NCI-H2196 treated with DMSO at 0.1 percent for 48 hours (cell line): ENCODE data around the gene ADAMTS17.

Source experiments
- DNase-seq: peaks from one replicate; lab custom pipeline; 2025; ENCODE audit not compliant: unreplicated experiment; lab: John Stamatoyannopoulos, UW

ADAMTS17 gene

DNA sequence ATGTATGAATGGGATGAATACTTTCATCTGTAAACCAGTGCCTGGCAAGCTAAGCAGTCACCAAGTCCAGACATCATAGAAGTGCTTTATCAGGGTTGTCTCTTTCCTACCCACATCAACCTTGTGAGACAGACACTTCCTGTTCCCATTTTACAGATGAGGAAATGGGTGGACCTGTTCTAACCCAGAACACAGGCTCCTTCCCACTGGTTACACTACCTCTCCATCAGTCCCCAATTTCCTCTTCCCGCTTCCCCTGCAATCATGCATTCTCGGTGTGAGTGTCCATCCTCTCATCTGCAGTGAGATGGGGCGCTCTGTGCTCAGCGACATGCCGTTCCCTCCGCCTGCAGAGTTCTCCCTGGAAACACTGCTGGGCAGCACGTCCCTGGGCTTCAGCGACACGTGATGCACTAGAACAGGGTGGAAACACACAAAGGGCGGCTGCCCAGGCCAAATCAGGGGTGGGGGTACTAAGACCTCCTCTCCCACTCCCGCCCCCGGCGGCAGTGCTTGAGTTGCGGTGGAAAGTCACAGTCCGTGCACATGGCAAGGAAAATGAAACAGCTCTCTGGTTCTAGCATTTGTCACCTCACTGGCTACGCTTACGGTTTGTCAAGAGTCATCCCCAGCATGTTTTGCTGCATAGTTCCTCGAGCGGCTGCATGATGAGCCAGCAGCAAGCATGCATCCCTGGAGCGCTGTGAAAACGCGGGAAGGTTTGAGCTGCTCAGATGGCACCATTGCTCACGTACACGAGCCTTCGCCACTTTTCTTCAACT lies 201.1 kb downstream of the ADAMTS17 start:
- DNase-seq: no peak

DNA sequence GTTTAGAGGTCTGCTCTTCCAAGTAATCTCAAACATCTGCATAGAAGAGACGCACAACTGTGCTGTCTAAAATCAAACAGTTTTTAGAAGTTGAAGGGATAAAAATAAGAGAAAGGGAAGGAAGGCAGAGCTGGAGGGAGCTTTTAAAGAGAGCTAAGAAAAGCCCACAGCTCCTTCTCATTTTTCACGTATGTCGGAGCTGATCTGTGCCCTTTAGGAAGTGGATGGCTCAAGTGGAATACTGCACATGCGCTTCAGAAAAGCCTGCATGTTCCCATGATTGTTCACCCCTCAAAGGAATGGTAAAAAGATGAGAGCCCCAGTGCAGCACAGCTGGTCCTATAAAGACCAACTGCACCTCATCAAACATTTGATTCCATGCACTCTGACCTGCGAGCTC lies 207.2 kb downstream of the ADAMTS17 start:
- no peak for DNase-seq

DNA sequence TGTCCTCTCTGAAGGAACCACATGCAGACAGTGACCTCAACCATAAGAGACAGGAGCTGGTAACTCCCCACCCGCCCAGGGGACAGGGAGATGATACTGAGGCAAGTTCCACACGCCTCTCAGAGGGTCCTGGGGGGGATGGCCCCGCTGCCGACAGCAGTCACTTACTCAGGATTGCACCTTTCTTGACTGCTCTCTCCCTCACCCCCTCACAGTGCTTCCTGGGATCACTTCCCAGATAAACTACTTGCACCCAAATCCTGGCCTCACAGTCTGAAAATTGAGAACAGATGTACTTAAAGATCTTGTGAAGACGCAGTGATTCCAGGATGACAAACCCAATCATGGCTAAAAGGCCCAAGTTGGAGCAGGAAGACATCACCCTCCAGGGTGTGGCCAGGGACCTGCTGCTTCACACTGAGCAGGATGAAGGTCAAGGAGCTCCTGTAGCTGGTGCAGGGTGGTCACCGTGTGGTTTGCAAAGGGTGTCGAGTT lies 207.6 kb downstream of the ADAMTS17 start:
- no peak for DNase-seq

DNA sequence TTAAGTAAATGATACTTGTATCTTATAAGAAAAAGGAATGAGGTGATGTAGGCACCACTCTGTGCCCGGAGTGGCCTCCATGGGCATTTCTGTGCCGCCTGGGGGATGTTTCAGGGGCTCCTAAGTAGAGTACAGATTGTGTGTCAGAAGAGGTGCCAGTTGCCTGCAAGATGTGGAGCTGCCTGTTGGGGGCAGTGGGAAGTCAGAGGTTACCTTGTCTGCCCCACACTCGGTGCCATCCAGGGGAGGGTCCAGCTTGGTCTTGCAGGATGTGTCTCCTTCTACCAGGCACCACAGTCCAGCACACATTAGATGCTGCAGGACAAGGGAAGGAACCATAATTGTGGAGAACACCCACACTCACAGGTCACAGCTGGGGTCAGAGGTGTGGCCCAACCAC lies 208.8 kb downstream of the ADAMTS17 start:
- DNase-seq: no peak

DNA sequence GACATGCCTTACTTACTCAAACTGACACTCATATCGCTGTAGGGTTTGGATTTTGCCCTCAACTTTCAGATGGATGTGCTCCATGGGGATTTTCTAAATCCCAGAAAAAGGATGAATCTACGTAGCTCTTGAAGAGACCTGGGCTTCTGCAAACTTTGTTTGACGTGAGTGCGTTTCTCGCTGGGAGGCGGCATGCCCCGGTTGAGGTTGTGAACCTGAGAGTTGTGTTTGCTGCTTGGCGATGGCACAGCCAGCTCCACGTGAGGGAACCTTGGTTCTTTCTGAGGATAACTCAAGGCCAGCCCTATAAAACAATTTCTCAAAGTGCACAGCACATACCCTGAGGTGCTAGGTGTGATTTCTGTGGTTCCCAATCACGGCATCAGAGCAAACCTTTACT lies 209.5 kb downstream of the ADAMTS17 start:
- DNase-seq: no peak

DNA sequence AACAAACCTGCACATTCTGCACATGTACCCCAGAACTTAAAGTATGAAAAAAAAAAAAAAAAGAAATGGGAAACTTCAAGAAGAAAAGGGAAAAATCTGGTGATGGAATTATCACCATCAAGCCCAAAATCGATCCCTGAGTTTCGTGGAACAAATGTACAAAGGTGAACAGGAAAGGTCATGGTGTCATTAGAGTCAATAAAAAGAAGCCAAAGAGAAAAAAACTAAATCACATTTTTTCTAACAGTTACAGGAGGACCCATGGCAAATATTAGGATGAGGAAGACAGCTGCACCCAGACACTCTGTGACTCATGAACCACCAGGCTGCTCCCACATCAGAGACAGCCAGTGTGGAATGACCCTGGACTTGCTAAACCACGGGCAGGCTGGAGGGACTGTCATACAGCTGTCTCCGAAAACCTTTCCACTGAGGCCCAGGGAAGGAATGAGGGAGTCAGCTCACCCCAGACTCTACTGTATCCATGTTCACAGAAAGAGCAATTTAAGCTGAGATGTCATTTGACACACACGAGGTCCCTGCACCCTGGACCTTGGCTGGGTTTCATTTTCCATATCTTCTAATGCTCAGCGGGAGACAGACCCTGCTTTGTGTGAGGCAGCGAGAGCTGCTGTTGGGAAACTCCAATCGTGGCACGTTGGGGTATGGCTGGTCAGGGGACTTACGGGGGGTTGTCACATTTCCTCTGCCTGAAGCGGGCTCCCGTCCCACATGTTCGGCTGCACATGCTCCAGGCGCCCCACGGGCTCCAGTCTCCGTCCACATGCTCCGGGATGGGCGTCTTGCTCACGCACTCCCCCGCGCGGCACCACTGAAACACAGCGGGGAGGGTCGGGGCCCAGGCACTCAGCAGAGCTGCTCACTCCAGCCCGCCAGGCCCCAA lies 210.2 kb downstream of the ADAMTS17 start:
- no peak for DNase-seq

DNA sequence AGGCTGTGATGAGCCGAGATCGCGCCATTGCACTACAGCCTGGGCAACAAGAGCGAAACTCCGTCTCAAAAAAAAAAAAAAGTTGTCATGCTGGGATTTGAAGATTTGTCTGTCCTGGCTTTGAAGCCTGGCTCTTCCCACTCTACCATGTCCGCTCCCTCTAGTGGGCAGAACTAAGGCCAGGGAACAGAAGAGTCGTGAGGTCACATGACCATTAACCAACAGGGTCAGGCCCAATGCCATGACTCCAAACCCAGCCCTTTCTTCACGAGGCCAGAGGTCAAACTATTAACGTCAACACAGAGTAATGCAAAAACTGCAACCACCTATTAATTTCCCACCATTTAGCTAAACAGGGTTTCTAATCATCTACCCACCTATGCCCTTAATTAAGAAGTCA lies 212.1 kb downstream of the ADAMTS17 start:
- no peak for DNase-seq

DNA sequence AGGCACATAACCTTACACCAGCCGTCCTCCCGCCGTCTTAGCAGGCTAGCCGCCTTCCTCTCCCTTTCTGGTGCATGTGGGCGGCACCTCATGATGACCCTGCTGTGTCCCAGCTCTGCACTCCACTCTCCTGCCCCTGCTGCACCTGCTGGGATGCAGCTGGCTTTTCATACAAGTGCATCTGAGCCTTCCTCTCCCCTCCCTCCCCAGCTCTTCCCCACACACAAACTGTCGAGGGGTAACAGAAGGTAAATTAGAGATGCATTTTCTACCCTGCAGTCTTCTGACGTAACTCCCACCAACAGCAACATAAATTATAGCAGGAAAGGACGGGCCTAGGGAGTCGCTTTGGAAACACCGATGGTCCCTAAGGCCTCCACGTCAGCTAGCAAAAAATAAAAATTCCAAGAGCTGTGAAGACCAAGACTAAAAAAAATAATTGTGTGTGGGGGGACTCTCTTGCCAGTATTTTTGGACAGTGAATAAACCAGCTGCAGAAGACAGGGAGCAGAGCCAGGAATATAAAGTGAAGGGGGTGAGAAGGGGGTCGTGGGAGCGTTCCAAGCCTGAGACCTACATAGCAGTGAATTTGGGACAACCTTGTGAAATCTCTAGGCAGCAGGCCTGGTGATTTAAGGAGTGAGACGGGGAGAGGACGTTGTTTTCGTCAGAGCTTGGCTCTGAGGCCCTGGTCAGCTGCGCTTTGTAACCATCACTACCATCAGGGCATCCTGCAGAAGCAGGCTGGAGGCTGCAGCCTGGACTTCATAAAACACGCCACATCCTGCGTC lies 216.2 kb downstream of the ADAMTS17 start:
- no peak for DNase-seq

DNA sequence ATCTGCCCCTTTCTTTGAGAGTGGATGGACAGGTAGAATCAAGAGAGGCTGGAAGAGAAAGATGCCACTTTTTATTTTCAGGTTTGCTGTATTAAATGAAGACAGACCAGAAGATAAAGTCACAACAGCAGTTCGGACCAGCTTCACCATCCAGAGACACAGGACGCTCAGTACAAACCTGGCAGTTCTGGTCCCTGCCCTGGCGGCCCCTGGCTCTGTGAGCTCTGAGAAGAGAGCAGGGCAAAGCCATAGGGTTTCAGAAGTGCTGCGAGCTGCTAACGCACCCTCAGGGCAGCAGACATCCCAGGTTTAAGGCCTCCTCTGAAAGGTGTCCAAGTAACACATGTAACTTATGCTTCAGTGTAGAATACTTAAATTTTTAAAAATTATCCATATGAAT lies 216.8 kb downstream of the ADAMTS17 start:
- DNase-seq: no peak

DNA sequence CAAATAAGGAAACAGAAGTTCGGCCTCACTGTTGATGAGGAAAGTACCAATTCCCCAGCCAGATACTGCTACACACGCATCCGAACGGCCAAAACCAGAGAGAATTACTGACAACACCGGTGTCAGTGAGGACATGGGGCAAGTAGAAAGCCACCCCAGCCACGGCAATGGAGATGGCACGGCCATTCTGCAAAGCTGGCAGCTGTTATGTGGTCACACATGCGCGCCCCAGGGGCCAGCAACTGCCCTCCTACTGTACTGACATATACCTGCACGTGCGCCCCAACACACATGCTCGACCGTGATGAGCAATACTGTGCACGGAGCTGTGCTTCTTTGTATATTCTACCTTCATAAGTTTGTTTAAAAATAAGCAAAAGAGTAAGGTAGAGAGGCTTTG lies 217.4 kb downstream of the ADAMTS17 start:
- no peak for DNase-seq

DNA sequence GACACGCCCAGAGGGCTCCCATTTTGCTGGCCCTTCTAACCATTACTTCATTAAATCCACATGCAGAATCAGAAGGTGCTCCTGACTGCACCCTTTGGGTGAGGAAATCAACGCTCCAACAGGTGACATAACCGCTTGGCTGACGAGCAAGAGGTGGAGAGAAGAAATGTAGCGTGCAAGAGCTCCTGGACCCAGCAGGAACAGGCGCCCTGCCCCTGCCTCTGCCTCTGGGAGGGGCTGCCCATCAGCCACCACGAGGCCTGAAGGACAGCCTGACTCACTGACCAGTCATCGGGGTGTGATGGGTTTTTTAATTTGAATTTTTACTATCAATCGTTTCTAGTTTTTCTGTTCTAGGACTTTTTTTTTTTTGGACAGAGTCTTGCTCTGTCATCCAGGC lies 218.2 kb downstream of the ADAMTS17 start:
- DNase-seq: no peak

DNA sequence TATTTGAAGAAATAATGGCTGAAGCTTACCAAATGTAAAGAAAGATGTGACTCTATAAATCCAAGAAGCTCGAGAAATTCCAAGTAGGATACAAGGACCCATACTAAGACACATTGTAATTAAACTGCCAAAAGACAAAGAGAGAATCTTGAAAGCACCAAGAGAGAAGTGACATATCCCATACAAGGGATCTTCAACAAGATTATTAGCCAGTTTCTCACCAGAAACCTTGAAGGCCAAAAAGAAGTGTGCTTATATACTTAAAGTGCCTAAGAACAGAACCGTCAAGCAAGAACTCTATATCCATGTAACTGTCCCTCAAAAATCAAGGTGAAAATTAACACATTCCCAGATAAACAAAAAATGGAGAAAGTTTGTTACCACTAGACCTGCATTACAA lies 220.5 kb downstream of the ADAMTS17 start:
- DNase-seq: no peak

DNA sequence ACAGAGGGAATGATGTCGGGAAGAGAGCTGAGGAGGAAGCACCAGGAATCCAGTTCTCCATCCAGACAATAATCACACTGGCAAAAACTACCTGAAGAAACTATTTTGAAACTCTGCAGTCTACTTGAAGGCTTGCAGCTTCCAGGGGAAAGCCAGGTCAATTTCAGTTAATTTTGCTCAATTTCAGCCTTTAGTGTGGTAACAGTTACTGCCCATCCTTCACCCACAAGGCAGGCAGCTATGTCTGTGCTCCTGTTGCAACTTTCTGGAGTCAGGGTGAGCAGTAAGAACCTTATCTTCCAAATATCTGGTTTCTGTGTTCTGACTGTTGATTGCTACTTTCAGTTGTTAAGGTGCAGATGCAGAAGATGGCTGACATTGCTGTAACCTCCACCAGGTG lies 221.7 kb downstream of the ADAMTS17 start:
- DNase-seq: no peak

DNA sequence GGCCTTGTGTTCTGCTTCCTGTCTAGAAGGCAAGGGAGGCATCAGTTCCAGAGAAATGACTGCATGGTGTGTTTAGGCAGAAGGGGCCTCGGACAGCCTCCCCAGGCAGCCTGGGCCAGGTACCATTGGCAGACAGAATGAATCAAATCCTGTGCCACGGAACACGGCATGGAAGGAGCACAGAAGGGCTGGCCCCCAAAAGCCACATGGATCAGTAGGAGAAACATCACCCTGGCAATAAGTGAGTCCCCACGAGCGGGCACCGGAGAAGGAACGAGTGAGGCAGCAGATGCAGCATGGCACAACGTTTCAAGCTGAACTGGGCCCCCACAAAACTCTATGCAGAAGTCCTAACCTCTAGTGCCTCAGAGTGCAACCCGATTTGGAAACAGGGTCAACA lies 223.2 kb downstream of the ADAMTS17 start:
- DNase-seq: no peak

DNA sequence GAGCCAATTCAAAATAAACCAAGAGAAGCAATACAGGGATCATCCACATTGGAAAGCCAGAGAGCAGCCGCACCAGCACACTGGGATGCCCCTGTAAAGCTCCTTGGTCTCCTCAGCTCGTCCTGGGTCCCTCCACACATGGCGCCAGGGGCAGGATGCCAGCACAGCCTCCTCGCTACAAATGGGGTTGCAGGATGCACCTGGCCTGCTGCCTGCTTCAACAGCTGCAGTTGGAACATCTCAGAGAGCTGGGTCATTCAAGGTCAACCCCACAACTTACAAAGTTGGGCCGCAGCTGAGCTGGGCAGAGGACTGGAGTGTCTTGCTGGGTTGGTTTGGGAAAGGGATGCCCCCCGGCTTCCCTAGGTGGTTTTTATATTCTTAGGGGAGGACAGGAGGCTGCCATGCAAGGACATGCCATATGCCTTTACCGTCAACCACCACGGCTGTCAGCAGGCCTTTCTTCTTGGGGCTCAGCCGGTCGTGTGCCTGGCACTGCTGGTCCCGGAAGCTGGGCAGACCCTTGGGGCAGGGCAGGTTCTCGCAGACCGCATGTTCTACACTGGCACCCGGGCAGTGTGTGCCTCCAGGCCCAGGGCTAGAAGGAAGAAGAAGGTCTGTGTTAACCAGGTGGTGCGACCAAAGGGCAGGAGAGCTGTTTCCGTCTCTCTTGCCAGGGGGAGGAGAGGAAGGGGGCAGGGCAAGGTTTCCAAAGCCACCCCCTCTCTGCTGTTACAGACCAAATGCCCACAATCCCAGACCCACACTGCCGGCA lies 225.2 kb downstream of the ADAMTS17 start:
- DNase-seq: no peak

DNA sequence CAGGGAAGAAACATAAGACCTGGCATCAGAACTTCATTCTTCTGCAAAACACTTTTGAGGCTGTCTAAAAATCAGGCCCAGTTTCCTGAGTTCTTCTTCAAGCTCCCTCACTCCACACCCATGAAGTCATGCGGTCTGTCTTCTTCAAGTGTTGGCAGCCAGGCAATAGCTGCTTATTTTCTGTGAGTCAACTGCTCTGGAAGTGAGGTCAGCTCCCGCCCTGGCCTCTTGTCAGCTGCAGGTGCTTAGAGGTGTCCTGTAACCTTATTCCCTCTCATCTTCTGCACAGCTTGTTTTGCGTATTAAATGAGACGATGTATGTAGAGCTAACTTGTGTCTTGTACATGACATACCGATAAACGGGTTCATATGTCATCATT lies 226.1 kb downstream of the ADAMTS17 start:
- DNase-seq: no peak

DNA sequence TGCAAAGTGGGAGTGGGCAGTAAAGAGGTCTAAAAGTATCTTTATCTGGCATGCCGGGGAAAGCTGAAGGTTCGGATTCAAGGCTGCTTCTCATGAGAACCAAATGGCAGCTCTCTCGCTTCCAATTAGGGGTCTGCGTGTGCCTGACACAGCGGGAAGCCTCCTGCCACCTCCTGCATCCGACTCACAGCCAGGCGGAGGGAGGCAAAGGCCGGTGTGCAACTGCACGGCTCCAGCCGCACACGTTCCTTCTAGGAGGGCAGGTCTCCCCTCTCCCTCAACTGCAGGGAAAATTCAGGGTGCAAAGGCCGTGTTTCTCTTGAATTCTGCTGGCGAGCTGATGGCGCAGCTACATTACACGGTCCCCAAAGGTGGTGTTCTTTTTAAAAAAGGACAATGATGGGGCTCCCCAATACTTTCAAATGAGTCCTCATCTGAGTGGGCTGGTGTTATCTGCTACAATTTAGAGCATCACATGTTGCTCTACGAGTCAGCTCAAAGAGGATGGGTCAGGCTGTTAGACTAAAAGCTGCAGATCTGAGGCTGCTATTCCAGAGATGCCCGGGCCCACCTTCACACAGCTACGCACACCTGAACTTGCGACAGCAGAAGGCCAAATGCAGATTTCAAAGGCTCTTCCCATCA lies 226.6 kb downstream of the ADAMTS17 start:
- DNase-seq: no peak

DNA sequence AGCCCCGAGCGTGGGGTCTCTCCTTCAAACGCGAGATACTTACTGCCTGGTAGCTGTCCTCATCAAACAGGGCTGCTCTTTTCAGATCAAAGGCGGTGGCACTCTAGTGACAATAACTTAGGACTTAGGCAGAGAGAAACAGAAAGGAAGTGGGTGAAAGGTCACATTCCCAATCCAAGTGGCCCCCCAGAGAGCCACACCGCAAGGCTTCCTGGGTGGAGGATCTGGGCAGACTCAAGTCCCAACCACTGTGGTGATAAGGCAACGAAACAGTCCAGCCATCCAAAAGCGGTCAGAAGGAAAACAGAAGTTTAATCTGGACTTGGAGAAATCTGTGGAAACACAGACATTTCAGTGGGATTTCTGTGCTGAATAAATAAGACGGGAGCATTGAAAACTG lies 227.2 kb downstream of the ADAMTS17 start:
- DNase-seq: no peak

DNA sequence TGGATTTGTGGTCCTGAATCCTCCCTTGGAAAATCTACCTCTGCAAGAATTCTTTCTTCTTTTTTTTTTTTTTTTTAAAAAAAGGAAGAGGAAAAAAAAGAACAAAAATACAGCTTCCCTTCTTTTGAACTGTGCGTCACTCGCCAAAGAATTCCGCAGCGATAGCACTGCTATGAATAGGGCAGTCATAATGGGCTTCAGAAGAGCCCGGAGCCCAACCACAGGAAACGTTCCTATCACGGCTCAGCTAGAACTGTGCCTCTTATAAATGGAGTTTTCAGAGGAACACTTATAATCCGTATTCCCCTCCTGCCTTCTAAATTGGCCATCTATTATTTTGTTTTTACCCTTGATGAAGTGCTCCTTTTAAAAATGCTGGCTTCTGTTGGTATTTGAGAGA lies 227.7 kb downstream of the ADAMTS17 start:
- no peak for DNase-seq
